G401 (cell line): ENCODE results near the gene ACAP3. TPM values are rescaled to one million over a fixed set of nuclear protein-coding genes. Genes with fewer than 3 reads are reported as not detected.

Experiments used
- DNase-seq: peaks from one replicate; pipeline ENCODE4 v3.0.0-alpha.2; 2015; ENCODE audit warnings: low spot score
- in situ Hi-C: cut with HindIII; loops from 2 replicates; pipeline ENCODE4 v1.10.0; 2016; ENCODE audit warnings: low sequenced_read_pairs, mixed read lengths
- total RNA-seq: library from RNA; depleted of rRNA; stranded (reverse); fragments of >200 nt; shearing (Covaris generic); gene quantifications from 2 replicates; pipeline ENCODE4 v1.2.3, GENCODE V29; 2014

ACAP3 gene
- total RNA-seq, 1 experiment from 2014 or later: 33.8 TPM

GRCh38 chr1:1292851-1293250 is 14.9 kb downstream of the ACAP3 start:
- in situ Hi-C loops: no loop called here

GRCh38 chr1:1292442-1292779 is 15.3 kb downstream of the ACAP3 start:
- in situ Hi-C loops: no loop called here
- DNase-seq: no peak

More at GRCh38 chr1:1292851-1293250, 14.9 kb downstream of the ACAP3 start:
- no peak for DNase-seq

- in situ Hi-C loops: no loop called here
- peak; percentile 88 for DNase-seq
These were observed 15.9 kb downstream of the ACAP3 start for GRCh38 chr1:1291548-1292441.

- in situ Hi-C loops: no loop called here
- no peak for DNase-seq
These were observed 16.7 kb downstream of the ACAP3 start for GRCh38 chr1:1291023-1291528.

GRCh38 chr1:1290238-1290731 is 17.4 kb downstream of the ACAP3 start:
- DNase-seq: no peak
- in situ Hi-C loops: no loop called here

GRCh38 chr1:1287288-1288110 is 20.2 kb downstream of the ACAP3 start:
- no peak for DNase-seq
- in situ Hi-C loops: no loop called here

GRCh38 chr1:1286313-1287261 is 21.1 kb downstream of the ACAP3 start:
- in situ Hi-C loops: no loop called here
- no peak for DNase-seq

GRCh38 chr1:1285611-1286311 is 22.0 kb downstream of the ACAP3 start:
- no peak for DNase-seq
- in situ Hi-C loops: no loop called here

GRCh38 chr1:1285102-1285571 is 22.6 kb downstream of the ACAP3 start:
- in situ Hi-C loops: no loop called here
- no peak for DNase-seq

GRCh38 chr1:1284221-1285101 is 23.3 kb downstream of the ACAP3 start:
- DNase-seq: no peak
- in situ Hi-C loops: no loop called here

- in situ Hi-C loops: no loop called here
- DNase-seq: no peak
These were observed 23.9 kb downstream of the ACAP3 start for GRCh38 chr1:1283821-1284220.

- in situ Hi-C loops: no loop called here
- no peak for DNase-seq
These were observed 24.7 kb downstream of the ACAP3 start for GRCh38 chr1:1282998-1283397.

GRCh38 chr1:1281533-1282321 is 26.0 kb downstream of the ACAP3 start:
- peak; percentile 57 for DNase-seq

GRCh38 chr1:1280782-1281481 is 26.8 kb downstream of the ACAP3 start:
- DNase-seq: no peak
- in situ Hi-C loops: no loop called here

More at GRCh38 chr1:1281533-1282321, 26.0 kb downstream of the ACAP3 start:
- in situ Hi-C loops: no loop called here

- in situ Hi-C loops: no loop called here
- no peak for DNase-seq
These were observed 28.7 kb downstream of the ACAP3 start for GRCh38 chr1:1279028-1279427.

GRCh38 chr1:1278620-1279019 is 29.1 kb downstream of the ACAP3 start:
- in situ Hi-C loops: no loop called here
- no peak for DNase-seq
